ENCODE results near the gene ZKSCAN5.
"Not testable (repeated sequence)": the region's sequence is repeated elsewhere in the genome, so short reads cannot be mapped to it uniquely, and the experiment has no call there.

ZKSCAN5 gene

DNA sequence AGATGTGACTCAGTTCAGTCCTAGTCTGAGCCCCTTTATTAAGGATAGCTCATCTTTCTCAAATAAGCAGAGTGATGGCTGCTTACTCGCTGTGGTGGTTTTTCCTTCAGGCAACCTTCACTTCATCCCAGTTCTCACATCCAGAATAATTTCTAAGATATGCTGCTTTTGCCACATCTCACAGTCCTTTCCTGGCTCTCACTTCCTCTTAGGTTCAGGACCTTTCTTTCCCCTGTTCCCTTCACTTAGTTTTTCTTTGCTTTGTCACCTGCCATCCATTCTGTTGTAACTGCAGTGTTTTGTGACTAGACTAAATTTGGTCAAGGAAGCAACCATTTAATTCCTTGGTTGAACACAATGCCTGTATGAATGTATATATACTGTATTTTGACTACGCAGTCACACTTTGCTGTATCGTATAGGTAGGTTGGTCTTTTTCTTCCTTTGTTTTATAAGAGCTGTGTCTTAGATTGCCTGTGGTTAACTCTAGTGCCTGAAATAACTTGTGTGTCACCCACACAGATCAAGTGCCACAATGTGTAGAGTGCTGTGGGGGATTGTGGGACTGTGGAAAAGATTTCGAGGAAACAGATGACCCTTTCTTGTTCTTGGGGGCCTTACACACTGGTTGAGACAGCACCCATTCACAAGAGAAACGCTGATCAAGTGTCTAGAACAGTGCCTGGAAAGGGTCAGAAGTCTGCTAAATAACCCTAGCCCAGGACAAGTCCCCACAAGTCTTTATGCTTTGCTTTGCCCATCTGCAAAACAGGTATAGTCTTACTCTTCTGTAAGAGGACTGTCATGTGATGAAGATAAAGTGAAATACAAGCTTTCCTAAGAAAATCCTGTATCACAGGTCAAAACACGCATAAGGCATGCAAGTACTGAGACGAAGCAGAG lies 56.6 kb downstream of the ZKSCAN5 start:
- no peak overlapping the region for H3K4me3 ChIP-seq (ENCODE audit: low read length)
- no peak for DNase-seq (ENCODE audit: low read depth)
- TF ChIP-seq, protein P1, sequence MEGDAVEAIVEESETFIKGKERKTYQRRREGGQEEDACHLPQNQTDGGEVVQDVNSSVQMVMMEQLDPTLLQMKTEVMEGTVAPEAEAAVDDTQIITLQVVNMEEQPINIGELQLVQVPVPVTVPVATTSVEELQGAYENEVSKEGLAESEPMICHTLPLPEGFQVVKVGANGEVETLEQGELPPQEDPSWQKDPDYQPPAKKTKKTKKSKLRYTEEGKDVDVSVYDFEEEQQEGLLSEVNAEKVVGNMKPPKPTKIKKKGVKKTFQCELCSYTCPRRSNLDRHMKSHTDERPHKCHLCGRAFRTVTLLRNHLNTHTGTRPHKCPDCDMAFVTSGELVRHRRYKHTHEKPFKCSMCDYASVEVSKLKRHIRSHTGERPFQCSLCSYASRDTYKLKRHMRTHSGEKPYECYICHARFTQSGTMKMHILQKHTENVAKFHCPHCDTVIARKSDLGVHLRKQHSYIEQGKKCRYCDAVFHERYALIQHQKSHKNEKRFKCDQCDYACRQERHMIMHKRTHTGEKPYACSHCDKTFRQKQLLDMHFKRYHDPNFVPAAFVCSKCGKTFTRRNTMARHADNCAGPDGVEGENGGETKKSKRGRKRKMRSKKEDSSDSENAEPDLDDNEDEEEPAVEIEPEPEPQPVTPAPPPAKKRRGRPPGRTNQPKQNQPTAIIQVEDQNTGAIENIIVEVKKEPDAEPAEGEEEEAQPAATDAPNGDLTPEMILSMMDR (conservative IDR thresholded peaks at IDR 0.05; ENCODE audit: low read length) = no peak

DNA sequence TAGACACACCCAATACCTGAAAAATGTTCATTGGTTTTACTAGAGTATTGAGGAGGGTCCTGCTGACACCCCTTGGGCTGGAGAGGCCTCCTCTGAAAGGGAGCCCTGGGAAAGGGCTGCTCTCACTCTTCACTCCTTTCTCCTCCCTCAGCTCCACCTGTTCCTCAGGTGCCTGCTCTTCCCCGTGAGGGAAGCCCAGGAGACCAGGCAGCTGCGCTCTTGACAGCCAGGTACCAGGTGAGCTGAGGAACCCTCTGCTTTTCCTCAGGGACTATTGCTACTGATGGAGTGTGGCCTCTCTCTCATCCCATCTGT lies 57.2 kb downstream of the ZKSCAN5 start:
- no peak for DNase-seq (ENCODE audit: low read depth)
- TF ChIP-seq, protein P1 (conservative IDR thresholded peaks at IDR 0.05; ENCODE audit: low read length) = no peak
- no peak overlapping the region for H3K4me3 ChIP-seq (ENCODE audit: low read length)

DNA sequence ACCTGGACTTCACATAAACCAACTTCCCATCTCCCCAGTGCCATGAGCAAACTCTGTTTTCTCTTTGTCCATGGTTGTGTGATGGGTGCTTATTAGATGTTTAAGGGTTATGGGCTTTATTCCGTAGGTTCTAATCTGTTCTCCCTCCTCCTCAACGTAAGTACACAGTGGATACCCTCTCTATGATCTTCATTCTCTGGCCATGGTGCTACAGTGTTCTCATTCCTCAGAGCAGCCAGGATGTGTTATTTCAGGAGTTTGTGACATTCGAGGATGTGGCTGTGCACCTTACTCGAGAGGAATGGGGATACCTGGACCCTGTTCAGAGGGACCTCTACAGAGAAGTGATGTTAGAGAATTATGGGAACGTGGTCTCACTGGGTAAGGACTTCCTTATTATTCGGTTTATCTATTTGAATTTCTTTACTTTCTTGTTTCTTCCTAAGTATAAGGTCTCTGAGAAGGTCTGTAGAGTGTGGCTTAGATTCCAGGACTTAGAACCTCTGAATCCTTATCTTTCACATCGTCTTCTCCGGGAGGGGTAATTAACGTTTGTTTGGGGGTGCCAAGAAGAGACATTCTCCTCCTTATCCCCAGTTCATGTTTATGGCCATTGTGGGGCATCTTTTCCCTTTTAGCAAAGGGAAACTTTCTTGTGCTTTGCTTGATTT lies 57.8 kb downstream of the ZKSCAN5 start:
- peak overlapping the region; percentile 25 for H3K4me3 ChIP-seq (ENCODE audit: low read length)
- TF ChIP-seq, protein P1 (conservative IDR thresholded peaks at IDR 0.05; ENCODE audit: low read length) = no peak
- no peak for DNase-seq (ENCODE audit: low read depth)

DNA sequence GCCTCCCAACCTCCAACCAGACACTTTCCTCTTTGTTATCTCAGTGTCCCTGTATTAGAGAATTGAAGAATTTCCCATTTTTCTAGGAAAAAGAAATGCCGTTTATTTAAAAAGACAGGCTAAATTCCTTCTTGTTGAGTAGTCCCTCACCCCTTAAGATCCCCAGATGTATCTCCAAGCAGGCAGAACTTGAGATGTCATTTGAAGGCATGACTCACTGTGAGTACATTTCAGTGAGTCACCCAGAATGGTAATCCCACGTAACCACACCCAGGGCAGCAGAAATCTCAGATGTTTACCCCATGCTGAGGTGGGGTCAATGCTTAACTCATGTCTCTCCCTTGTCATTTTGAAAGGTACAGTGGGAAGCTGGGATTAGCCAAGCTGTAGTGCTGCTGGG lies 58.4 kb downstream of the ZKSCAN5 start:
- TF ChIP-seq, protein P1 (conservative IDR thresholded peaks at IDR 0.05; ENCODE audit: low read length) = no peak
- peak; percentile 99 for DNase-seq (ENCODE audit: low read depth)
- H3K4me3 ChIP-seq (ENCODE audit: low read length) = peak overlapping the region; percentile 25

DNA sequence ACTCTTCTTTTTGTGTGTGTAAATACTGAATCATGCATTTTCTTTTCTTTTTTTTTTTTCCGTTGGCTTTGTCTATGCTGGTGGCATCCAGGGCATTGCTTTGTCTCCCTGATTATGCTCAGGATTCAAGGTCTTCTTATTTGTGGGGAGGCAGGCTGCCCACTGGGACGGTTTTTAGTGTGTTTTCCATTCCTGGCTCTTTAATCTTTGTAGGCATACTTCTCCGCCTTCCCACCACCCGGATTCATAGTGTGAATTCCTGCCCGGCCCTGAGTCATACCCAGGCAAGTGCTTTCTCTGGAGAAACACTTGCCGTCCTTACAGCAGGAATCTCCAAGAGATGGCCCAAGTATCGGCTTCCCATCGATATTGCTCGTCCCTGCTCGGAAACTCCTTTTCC lies 59.2 kb downstream of the ZKSCAN5 start:
- no peak overlapping the region for H3K4me3 ChIP-seq (ENCODE audit: low read length)
- peak; percentile 91 for DNase-seq (ENCODE audit: low read depth)
- TF ChIP-seq, protein P1 (conservative IDR thresholded peaks at IDR 0.05; ENCODE audit: low read length) = no peak

DNA sequence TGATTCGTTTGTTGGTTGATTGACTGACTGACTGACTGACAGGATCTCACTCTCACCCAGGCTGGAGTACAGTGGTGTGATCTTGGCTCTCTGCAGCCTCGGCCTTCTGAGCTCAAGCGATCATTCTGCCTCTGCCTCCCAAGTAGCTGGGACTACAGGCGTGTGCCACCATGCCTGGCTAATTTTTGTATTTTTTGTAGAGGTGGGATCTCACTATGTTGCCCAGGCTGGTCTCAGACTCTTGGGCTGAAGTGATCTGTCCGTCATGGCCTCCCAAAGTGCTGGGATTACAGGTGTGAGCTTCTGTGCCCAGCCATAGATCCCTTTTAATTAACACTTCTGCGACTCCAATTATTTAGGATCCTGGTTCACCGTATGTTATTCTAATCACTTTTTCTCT lies 64.3 kb downstream of the ZKSCAN5 start:
- not testable (repeated sequence) for DNase-seq (ENCODE audit: low read depth); H3K4me3 ChIP-seq (ENCODE audit: low read length)

DNA sequence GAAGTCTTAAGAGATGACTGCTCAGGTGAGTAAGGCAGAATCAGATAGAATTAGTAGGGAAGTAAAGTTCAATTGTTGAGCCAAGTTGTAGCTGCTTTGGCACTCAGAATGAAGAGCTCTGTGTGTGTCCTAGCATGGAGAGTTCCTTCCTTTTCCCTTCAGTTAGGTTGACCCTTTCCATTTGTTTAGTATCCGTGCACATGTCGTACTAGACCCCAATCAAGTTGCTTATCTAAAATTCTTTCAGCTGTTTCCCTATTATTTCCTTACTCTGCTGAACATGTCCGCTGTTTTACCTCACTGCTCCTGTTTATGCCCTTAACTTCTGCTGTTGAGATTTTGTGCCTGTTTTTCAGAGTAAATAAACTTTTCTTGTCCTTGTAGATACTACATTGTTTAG lies 67.3 kb downstream of the ZKSCAN5 start:
- TF ChIP-seq, protein P1 (conservative IDR thresholded peaks at IDR 0.05; ENCODE audit: low read length) = no peak
- no peak for DNase-seq (ENCODE audit: low read depth)

More for the DNA sequence above, 67.3 kb downstream of the ZKSCAN5 start:
- H3K4me3 ChIP-seq (ENCODE audit: low read length) = no peak overlapping the region

All from AG10803 (cell line).